Measurements from ENCODE around the gene NUFIP1. TPM values are rescaled to one million over a fixed set of nuclear protein-coding genes. Genes with fewer than 3 reads are reported as not detected.

Gene NUFIP1
- total and polyA plus RNA-seq, 2 experiments from 2014 or later, result 7.7 to 23.9 TPM

DNA sequence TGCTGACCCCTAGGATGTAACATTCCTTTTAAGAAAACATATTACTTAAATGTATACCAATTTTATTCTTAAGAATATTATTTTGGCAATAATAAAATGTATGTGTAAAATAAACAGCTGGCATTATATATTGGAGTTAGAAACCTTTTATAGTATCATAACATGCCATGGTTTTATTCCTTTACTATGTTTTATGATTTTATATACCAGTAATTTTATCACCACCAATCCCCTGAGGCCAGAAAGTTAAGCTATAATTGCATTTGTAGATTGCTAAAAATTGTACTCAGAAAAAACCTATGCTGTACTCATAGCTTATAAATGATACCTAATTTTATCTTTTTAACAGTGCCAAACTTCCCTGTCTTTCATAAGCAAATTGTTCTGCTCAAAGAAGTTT, 18.0 kb upstream of the NUFIP1 start (continued):
- TF ChIP-seq, protein P1, sequence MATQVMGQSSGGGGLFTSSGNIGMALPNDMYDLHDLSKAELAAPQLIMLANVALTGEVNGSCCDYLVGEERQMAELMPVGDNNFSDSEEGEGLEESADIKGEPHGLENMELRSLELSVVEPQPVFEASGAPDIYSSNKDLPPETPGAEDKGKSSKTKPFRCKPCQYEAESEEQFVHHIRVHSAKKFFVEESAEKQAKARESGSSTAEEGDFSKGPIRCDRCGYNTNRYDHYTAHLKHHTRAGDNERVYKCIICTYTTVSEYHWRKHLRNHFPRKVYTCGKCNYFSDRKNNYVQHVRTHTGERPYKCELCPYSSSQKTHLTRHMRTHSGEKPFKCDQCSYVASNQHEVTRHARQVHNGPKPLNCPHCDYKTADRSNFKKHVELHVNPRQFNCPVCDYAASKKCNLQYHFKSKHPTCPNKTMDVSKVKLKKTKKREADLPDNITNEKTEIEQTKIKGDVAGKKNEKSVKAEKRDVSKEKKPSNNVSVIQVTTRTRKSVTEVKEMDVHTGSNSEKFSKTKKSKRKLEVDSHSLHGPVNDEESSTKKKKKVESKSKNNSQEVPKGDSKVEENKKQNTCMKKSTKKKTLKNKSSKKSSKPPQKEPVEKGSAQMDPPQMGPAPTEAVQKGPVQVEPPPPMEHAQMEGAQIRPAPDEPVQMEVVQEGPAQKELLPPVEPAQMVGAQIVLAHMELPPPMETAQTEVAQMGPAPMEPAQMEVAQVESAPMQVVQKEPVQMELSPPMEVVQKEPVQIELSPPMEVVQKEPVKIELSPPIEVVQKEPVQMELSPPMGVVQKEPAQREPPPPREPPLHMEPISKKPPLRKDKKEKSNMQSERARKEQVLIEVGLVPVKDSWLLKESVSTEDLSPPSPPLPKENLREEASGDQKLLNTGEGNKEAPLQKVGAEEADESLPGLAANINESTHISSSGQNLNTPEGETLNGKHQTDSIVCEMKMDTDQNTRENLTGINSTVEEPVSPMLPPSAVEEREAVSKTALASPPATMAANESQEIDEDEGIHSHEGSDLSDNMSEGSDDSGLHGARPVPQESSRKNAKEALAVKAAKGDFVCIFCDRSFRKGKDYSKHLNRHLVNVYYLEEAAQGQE (IDR thresholded peaks at IDR 0.05; ENCODE audit: unreplicated experiment), result no peak

DNA sequence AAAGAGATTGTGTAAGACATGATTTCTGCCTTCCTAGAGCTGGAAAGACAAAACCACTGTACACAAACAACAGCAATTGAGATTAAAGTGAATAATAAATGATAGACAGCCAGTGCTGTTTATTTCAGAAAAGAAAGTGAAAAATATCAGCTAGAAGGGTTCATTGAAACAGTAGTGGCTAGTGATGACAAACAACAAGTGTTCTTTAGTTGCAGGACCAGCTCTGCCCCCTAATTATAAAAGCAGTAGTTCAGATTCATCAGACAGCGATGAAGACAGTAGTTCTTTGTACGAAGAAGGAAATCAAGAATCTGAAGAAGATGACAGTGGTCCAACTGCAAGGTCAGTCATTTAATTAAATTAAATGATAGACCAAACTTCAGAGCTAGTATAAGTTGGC, 14.8 kb upstream of the NUFIP1 start:
- DNase-seq (ENCODE audit: low spot score) (no peak), ATAC-seq (no peak)
- no peak overlapping the region for H3K27ac Mint-ChIP-seq
- H3K4me2 ChIP-seq, result no peak overlapping the region
- no peak overlapping the region for H2AFZ ChIP-seq
- no peaks in the 10 kb centered on the region for H3K9me2 ChIP-seq (ENCODE audit: insufficient read depth)
- H3K27me3 ChIP-seq (ENCODE audit: insufficient read depth), result no peaks in the 10 kb centered on the region
- no peaks in the 10 kb centered on the region for H3K27me3 Mint-ChIP-seq (ENCODE audit: insufficient read depth, low read depth, poor library complexity)
- H3K4me1 Mint-ChIP-seq, result no peaks in the 10 kb centered on the region
- no peaks in the 10 kb centered on the region for H3K9me3 Mint-ChIP-seq
- no peak overlapping the region for H3K27ac ChIP-seq (ENCODE audit: low read depth)
- H3K4me1 ChIP-seq (ENCODE audit: insufficient read depth), result no peaks in the 10 kb centered on the region
- H3F3A ChIP-seq (replicated peaks; ENCODE audit: low read depth), result no peaks in the 10 kb centered on the region
- H3K36me3 Mint-ChIP-seq (ENCODE audit: low read depth), result peaks cover 19% of the 10 kb centered on the region
- H3K4me3 ChIP-seq, result no peak overlapping the region
- H4K20me1 ChIP-seq (replicated peaks; ENCODE audit: insufficient read depth), result 0 out of 2 replicates have a peak, but pooled peaks cover 3% of the 10 kb centered on the region
- no peaks in the 10 kb centered on the region; the same call in 1 of the 2 replicates for H3K36me3 ChIP-seq (ENCODE audit: insufficient read depth)
- H3K79me2 ChIP-seq (replicated peaks; ENCODE audit: insufficient read depth), result no peaks in the 10 kb centered on the region
- H3K4me3 Mint-ChIP-seq, result no peak overlapping the region
- TF ChIP-seq, protein P2, sequence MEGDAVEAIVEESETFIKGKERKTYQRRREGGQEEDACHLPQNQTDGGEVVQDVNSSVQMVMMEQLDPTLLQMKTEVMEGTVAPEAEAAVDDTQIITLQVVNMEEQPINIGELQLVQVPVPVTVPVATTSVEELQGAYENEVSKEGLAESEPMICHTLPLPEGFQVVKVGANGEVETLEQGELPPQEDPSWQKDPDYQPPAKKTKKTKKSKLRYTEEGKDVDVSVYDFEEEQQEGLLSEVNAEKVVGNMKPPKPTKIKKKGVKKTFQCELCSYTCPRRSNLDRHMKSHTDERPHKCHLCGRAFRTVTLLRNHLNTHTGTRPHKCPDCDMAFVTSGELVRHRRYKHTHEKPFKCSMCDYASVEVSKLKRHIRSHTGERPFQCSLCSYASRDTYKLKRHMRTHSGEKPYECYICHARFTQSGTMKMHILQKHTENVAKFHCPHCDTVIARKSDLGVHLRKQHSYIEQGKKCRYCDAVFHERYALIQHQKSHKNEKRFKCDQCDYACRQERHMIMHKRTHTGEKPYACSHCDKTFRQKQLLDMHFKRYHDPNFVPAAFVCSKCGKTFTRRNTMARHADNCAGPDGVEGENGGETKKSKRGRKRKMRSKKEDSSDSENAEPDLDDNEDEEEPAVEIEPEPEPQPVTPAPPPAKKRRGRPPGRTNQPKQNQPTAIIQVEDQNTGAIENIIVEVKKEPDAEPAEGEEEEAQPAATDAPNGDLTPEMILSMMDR (conservative IDR thresholded peaks at IDR 0.05; ENCODE audit: low read depth in 2 of 2), result no peak
- TF ChIP-seq ZNF331 (CRISPR knock-in tag; IDR thresholded peaks at IDR 0.05; ENCODE audit: low read depth), result no peak
- TF ChIP-seq, protein P3, sequence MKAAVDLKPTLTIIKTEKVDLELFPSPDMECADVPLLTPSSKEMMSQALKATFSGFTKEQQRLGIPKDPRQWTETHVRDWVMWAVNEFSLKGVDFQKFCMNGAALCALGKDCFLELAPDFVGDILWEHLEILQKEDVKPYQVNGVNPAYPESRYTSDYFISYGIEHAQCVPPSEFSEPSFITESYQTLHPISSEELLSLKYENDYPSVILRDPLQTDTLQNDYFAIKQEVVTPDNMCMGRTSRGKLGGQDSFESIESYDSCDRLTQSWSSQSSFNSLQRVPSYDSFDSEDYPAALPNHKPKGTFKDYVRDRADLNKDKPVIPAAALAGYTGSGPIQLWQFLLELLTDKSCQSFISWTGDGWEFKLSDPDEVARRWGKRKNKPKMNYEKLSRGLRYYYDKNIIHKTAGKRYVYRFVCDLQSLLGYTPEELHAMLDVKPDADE (IDR thresholded peaks at IDR 0.05), result no peak
- TF ChIP-seq, protein P4, sequence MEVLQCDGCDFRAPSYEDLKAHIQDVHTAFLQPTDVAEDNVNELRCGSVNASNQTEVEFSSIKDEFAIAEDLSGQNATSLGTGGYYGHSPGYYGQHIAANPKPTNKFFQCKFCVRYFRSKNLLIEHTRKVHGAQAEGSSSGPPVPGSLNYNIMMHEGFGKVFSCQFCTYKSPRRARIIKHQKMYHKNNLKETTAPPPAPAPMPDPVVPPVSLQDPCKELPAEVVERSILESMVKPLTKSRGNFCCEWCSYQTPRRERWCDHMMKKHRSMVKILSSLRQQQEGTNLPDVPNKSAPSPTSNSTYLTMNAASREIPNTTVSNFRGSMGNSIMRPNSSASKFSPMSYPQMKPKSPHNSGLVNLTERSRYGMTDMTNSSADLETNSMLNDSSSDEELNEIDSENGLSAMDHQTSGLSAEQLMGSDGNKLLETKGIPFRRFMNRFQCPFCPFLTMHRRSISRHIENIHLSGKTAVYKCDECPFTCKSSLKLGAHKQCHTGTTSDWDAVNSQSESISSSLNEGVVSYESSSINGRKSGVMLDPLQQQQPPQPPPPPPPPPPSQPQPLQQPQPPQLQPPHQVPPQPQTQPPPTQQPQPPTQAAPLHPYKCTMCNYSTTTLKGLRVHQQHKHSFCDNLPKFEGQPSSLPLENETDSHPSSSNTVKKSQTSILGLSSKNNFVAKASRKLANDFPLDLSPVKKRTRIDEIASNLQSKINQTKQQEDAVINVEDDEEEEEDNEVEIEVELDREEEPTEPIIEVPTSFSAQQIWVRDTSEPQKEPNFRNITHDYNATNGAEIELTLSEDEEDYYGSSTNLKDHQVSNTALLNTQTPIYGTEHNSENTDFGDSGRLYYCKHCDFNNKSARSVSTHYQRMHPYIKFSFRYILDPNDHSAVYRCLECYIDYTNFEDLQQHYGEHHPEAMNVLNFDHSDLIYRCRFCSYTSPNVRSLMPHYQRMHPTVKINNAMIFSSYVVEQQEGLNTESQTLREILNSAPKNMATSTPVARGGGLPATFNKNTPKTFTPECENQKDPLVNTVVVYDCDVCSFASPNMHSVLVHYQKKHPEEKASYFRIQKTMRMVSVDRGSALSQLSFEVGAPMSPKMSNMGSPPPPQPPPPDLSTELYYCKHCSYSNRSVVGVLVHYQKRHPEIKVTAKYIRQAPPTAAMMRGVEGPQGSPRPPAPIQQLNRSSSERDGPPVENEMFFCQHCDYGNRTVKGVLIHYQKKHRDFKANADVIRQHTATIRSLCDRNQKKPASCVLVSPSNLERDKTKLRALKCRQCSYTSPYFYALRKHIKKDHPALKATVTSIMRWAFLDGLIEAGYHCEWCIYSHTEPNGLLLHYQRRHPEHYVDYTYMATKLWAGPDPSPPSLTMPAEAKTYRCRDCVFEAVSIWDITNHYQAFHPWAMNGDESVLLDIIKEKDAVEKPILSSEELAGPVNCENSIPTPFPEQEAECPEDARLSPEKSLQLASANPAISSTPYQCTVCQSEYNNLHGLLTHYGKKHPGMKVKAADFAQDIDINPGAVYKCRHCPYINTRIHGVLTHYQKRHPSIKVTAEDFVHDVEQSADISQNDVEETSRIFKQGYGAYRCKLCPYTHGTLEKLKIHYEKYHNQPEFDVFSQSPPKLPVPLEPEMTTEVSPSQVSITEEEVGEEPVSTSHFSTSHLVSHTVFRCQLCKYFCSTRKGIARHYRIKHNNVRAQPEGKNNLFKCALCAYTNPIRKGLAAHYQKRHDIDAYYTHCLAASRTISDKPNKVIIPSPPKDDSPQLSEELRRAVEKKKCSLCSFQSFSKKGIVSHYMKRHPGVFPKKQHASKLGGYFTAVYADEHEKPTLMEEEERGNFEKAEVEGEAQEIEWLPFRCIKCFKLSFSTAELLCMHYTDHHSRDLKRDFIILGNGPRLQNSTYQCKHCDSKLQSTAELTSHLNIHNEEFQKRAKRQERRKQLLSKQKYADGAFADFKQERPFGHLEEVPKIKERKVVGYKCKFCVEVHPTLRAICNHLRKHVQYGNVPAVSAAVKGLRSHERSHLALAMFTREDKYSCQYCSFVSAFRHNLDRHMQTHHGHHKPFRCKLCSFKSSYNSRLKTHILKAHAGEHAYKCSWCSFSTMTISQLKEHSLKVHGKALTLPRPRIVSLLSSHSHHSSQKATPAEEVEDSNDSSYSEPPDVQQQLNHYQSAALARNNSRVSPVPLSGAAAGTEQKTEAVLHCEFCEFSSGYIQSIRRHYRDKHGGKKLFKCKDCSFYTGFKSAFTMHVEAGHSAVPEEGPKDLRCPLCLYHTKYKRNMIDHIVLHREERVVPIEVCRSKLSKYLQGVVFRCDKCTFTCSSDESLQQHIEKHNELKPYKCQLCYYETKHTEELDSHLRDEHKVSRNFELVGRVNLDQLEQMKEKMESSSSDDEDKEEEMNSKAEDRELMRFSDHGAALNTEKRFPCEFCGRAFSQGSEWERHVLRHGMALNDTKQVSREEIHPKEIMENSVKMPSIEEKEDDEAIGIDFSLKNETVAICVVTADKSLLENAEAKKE (CRISPR knock-in tag; IDR thresholded peaks at IDR 0.05), result no peak
- TF ChIP-seq, protein P1 (IDR thresholded peaks at IDR 0.05; ENCODE audit: unreplicated experiment), result no peak
- no peak for TF ChIP-seq EZH2 (IDR thresholded peaks at IDR 0.05; ENCODE audit: low read depth, unreplicated experiment)
- no peak for TF ChIP-seq POLR2AphosphoS5 (IDR thresholded peaks at IDR 0.05; ENCODE audit: low read depth)
- TF ChIP-seq ZNF114 (CRISPR knock-in tag; IDR thresholded peaks at IDR 0.05), result no peak
